WI38 (cell line): ENCODE results near the gene ACTN4.

Experiments
- H3K4me3 ChIP-seq: 2 replicates; pipeline ENCODE4 v1.5.1; 2011; ENCODE audit warnings: low read depth, mild to moderate bottlenecking, control low read depth, low read length
- TF ChIP-seq, protein P1 (sequence below): IDR thresholded peaks from 2 replicates; pipeline ENCODE4 v1.5.1; 2012; ENCODE audit warnings: low read depth, mild to moderate bottlenecking, control low read depth, low read length

ACTN4 gene

DNA sequence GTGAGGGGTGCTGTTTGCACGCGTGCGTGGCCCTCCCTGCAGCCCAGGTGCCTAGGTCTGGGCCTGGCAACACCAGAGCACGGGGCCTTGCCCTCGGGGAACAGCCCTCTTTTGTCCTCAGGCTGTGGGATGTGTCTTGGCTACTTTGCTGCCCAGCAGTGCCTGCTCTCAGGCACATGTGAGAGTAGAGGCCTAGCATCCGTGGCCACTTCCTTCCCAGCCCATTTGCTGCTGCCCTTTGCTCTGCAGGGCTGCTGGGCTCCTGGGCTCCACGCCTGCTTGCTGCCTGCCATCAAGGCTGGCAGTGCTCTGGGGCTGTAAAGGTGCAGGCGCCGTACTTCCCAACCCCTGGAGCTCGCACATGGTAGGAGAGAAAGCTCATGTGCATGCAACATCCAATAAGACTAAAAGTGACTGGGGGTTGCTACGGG is 50.2 kb downstream of the ACTN4 start:
- H3K4me3 ChIP-seq: no peak overlapping the region
- TF ChIP-seq, protein P1, sequence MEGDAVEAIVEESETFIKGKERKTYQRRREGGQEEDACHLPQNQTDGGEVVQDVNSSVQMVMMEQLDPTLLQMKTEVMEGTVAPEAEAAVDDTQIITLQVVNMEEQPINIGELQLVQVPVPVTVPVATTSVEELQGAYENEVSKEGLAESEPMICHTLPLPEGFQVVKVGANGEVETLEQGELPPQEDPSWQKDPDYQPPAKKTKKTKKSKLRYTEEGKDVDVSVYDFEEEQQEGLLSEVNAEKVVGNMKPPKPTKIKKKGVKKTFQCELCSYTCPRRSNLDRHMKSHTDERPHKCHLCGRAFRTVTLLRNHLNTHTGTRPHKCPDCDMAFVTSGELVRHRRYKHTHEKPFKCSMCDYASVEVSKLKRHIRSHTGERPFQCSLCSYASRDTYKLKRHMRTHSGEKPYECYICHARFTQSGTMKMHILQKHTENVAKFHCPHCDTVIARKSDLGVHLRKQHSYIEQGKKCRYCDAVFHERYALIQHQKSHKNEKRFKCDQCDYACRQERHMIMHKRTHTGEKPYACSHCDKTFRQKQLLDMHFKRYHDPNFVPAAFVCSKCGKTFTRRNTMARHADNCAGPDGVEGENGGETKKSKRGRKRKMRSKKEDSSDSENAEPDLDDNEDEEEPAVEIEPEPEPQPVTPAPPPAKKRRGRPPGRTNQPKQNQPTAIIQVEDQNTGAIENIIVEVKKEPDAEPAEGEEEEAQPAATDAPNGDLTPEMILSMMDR: no peak

DNA sequence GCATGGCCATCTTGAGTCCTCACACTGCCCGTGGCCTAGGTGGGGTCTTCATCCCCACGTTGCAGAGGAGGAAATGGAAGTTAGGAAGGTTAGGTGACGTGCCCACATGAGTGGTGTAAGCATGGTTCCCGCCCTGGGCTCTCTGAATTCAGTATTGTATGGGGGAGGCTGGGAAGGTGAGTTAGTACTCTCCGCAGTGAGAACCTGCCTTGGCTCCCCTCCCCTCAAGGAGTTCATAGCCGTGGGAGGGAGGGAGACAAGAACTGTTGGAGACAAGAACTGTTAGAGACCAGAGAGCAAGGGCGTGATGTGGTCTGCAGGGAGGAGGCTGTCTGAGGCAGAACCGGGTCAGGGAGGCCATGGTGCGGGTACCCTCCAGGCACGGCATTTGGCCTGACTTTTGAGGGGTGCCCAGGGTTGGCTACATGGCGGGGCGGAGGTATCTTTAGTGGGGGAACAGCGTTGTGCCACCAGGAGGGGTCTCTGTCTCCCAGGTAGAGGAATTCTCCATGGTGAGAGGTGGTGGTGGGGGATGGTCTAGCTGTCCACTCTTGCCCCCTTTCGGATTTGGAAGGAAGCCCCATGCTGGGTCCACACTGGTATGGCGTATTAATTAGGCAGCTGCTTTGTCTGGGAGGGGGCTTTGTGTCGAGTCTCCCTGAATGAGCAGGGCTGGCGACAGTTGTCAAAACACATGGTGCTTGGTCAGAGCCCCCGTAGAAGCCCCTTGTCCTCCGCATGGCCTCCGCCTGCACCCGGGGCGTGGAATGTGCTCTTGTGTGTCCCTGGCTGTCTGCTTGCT is 51.0 kb downstream of the ACTN4 start:
- TF ChIP-seq, protein P1: no peak
- no peak overlapping the region for H3K4me3 ChIP-seq

DNA sequence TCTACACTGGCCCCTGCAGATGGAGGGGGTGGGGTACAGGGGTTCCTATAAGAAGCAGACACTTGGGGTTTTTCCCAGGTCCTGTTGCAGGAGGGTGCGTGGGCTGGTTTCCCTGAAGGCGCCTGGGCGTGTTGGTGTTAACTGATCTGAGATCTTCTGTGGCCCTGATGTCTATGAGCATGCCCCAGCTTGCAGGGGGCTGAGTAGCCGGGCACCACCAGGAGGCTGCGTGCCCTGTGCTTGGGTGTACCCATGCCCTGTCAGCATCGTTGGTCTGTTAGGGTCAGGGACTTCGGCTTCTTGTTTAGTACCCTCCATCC is 51.5 kb downstream of the ACTN4 start:
- TF ChIP-seq, protein P1: no peak
- no peak overlapping the region for H3K4me3 ChIP-seq

DNA sequence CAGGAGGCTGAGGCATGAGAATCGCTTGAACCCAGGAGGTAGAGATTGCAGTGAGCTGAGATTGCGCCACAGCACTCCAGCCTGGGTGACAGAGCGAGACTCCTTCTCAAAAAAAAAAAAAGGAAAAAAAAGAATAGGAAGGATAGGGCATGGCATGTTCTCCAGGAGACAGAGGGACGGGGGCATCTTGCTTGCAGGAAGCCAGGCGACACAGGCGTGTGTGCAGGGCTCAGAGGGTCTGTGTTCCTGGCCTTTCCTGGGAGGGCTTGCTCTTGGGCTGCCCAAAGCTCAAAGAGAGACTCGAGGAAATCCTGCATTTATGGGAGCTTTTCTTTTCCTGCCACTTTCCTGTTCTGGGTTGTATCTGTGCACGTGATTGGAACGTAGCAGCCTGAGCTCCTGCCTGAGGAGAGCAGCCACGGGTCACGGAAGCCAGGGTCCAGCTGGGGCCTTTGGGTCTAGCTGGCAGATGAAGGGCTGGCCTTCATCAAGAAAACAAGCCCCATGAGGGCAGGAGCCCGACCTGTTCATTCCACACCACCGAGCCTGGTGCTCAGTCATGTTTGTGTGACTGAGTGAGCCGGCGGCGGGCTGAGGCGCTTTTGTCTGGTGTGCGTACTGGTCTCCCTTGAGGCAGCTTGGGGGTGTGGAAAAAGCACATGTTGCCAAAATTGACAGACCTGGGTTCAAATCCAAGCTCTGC is 52.3 kb downstream of the ACTN4 start:
- H3K4me3 ChIP-seq: no peak overlapping the region
- TF ChIP-seq, protein P1: no peak

DNA sequence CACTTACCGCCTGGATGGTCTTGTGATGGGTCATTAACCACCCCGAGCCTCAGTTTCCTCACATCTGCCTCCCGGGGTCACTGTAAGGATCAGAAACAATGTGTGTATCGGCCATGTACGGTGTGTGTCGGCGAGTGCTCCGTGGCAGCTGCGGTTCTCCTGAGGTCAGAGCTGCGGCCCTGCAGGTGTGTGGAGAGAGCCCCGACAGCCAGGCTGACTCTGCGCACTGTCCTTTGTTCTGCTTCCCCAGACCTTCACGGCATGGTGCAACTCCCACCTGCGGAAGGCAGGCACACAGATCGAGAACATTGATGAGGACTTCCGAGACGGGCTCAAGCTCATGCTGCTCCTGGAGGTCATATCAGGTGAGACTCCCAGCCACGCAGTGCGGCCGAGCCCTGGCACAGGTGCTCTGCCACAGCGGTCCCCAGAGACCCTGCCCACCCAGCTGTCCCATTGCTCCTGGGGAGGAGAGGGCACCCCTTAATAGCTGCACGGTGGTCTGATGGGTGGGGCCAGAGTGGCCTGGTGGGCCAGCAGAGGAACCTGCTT is 53.0 kb downstream of the ACTN4 start:
- TF ChIP-seq, protein P1: no peak
- no peak overlapping the region for H3K4me3 ChIP-seq

DNA sequence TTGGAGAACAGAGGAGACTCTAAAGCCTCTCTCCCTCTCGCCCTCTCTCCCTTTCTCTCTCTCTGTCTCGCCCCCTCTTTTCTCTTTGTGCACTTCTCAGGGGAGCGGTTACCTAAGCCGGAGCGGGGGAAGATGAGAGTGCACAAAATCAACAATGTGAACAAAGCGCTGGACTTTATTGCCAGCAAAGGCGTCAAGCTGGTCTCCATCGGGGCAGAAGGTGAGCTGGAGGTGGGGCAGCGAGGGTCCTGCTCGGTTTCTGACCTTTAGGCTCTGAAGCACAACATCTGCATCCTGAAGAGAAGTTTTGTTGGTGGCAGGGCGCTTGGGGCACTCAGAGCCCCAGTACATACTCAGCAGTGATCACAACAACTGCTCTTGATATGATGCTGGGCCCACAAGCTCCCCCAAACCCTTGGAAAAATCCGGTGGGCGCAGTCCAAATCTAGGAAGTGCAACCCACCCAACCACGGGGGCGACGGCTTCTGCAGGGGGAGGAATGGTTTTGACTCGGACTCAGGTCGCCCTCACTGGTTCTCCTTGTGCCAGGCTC is 53.5 kb downstream of the ACTN4 start:
- TF ChIP-seq, protein P1: no peak
- H3K4me3 ChIP-seq: no peak overlapping the region

DNA sequence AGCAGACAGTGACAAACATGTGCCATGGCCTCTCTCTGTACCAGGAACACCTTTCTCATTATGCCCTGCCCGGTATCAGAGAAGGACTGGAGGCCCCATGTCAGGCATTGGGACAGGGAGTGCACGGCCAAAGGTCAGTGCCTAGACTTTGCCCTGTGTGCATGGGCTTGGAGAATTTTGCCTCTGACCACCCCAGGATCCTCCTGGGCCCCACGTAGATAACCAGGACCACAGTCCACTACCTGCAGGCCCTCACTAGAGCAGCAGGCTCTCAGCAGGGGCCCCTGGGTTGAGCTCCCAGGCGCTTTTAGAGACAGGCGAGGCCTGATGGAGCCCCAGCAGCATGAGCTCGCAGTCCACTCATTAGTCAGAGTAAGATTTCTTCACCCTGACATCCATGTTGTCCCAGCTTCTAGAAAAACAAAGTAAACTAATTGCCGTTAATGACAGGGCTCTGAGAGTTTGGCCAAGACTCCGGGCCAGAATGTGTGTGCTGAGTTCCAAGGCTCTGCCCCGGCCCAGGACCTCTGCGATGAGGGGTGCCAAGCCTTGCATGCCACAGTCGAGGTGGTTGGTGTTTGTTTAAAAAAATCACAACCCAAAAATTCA is 54.1 kb downstream of the ACTN4 start:
- TF ChIP-seq, protein P1: no peak
- H3K4me3 ChIP-seq: no peak overlapping the region
